COLO829 (cell line): ENCODE results near the gene SEL1L2.
A peak's percentile ranks its signal among the peaks of the same experiment; 100 is the strongest.

Experiments used
- DNase-seq: peaks from one replicate; pipeline ENCODE4 v3.0.0; 2012; ENCODE audit warnings: low spot score

SEL1L2 gene

DNA sequence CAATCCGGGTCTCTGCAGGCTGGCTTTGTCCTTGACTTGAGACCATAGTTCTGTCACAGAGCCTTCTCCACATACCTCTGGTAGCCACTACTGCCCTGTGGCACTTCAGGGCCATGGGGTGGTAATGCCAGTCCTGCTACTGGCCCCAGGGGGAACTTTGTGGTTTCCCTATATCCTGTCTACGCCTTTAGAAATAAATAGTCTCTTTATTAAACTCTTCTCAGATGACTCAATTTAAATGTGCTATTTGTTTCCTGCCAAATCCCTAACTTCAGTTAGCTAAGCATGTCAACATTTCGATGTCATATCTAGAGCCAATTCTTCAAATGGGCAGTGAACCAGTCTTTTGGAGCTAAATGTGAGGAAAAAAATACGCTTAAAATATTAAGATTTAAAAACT is 60.1 kb downstream of the SEL1L2 start:
- DNase-seq, result peak; percentile 96

DNA sequence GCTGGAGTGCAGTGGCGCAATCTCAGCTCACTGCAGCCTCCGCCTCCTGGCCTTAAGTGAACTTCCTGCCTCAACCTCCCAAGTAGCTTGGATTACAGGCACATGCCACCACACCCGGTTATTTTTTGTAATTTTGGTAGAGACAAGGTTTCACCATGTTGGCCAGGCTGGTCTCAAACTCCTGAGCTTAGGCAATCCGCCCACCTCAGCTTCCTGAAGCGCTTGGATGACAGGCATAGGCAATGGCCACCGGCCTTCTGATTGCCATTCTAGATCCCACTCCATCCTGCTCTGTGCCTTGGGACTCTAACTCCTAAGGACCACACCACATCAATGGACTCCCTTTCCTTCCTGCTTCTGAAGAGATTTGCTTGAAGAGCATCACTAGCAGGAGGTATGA is 60.6 kb downstream of the SEL1L2 start:
- no peak for DNase-seq

DNA sequence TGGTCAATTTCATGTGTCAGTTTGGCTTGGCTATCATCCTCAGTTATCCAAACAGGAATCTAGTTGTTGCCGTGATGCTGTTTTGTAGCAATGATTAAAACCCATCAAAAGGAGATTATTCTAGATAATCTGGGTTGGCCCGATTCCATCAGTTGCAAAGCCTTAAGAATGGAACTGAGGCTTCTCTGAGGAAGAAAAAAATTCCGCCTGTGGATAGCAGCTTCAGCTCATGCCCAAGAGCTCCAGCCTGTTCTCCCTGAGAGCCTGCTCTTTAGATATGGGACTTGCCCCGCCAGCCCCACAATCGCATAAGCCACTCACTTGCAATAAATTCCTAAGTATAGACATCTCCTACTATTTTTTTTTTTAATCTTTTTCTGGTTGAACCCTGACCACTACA is 61.5 kb downstream of the SEL1L2 start:
- no peak for DNase-seq

DNA sequence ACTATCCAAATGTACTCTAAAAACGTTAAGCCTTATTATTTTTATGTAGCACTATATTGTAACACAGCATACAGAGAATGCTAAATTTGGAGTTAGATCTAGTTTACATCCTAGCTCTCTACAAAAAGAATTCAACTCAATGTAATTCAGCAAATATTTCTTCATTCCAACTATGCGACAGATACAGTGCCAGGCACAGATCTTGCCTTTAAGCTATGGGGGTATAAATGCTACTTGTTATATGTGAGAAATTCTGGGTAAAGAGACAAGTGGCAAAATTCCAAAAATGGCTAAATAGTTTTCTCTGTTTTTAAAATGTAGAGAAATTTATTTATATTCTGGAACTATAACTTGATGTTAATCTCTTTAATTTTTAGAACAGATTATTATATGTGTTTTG is 63.2 kb downstream of the SEL1L2 start:
- DNase-seq, result no peak

DNA sequence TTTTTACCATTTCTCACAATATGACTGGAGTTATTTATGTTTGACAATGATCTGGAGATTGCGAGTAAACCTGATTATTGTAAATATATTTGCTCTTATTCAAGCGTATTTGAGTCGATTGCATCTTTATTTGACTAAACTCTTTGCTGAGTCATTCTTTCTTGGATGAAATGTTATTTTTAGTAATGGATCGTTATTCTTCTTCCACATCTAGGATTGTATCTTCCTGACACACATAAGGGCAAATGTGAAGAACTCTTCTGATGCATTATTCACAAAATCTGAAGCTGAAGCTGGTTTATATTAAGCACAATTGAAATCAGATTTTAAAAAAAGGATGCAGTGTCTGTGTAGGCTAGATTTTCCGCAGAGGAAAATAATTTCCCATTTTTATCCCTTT is 68.2 kb downstream of the SEL1L2 start:
- DNase-seq, result no peak

DNA sequence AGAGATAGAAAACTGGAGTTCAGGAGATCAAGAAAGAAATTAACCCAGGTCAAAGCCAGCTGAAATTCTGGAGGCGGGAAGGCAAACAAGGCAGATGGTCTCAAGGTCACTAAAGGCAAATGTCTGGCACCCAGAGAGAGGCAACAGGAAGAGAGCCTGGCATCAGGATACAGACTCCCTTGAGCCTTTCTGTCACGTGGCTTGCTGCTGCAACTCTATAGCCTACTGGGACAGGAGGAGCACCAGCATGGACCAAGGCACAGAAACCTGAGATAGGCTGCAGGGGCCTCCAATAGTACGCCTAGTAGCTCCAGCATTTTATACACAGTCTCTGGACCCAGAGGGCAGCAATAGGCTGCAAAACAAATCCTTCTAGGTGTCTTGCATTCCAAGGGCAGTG is 75.1 kb downstream of the SEL1L2 start:
- no peak for DNase-seq

DNA sequence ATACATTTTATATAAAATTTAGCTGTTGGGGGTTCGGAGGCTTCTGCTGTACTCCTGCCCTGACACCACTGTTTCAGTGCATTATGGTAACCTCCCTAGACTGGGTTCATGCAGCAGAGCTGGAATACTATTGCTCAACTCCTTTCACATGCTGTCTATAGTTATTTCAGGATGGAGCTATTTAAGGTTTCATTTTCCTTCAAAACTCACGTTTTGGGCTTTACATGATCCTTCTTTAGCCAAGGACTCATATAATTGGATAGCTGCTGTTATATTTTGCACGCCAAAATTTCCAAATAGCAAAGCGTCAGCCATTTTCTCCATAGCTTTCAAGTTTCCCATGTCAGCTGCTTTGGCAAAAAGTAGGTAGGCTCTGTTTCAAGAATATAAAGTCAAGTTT is 76.8 kb downstream of the SEL1L2 start:
- no peak for DNase-seq

DNA sequence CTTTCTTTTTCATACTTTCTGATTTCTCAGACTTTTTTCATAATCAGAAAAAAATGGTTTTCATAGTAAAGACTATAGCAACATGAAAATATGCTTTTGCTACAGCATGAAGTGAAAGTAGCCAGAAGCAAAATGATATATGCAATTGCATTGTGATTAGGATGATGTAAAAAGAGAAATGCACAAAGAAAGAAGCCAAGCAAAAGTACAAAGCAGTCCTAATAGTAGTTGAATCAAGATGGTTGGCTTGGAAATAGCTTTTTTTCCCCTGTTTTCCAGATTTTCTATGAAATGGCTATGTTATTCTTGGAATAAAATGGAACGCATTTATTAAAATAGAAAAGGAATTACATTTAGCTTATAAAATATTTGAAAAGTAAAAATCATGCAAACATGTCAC is 77.3 kb downstream of the SEL1L2 start:
- no peak for DNase-seq

DNA sequence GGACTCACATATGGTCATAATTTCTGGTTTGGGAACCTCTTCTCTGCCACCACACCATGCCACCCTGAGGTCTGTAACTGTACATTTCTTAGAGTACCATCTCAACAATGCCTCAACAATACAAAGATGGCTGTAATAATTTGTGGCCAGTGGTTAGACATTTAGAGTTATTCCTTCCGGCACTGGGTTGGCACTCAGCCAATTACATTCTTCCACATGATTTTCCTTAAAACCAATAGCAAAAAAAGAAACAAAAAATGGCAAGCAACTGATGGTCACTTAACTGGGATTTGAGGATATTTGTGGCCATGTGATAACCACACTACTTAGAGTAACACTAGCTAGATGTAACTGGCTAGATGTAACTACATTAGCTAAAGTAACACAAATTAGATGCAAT is 79.9 kb downstream of the SEL1L2 start:
- no peak for DNase-seq

DNA sequence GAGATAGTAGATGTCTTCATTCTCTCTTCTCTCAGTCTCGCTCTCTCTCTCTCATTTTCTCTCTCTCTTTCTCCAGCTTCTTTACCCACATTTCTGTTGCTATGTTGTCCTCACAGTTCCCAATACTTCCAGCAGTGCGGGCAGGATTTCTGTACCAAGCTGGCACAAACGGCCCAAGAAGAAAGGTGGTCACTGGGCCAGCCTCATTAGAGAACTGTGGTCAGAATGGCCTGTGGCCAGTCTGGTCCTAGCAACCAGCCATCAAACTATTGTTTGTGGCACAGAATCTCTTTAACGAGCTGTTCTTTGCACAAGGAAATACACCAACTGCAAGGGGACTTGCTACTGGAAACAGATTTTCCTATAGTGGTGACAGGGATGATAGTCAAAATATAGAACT is 81.3 kb downstream of the SEL1L2 start:
- no peak for DNase-seq

DNA sequence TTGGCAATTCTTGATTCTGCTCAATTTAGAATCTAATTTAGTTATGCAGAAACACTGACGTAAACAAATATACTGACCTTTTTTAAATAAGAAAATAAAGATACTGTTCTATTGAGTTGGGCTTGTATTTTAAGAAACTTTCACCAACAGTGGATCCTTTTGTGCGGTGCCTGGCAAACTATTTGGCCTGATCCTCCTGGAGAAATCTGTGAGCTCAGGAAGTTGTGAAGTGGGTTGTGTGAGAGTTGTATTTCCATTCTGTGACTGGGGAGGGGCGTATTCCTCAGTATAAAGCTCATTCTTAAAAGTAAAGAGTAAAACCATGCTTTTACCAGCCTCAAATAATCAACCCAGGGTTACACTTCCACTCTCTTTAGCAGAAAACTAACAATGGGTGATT is 85.6 kb downstream of the SEL1L2 start:
- DNase-seq, result peak; percentile 76

DNA sequence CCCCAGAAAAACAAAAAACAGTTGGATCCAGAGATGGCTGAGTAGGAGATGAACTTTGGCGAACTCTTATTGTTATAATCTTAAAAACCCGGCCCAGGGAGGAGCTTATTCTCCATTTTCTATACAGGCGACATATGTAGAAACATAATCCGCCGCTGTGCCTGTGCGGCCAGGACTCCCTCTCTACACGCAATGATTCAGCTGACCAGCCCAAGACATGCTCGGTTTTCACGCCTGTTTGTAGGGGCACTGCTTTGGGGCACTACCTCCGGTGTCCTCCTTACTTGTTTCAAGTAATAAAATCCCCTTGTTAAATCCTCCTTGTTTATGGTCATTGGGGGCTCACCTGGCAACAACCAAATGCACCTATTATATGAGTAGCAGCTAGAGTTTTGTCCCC is 89.9 kb downstream of the SEL1L2 start:
- DNase-seq, result no peak

DNA sequence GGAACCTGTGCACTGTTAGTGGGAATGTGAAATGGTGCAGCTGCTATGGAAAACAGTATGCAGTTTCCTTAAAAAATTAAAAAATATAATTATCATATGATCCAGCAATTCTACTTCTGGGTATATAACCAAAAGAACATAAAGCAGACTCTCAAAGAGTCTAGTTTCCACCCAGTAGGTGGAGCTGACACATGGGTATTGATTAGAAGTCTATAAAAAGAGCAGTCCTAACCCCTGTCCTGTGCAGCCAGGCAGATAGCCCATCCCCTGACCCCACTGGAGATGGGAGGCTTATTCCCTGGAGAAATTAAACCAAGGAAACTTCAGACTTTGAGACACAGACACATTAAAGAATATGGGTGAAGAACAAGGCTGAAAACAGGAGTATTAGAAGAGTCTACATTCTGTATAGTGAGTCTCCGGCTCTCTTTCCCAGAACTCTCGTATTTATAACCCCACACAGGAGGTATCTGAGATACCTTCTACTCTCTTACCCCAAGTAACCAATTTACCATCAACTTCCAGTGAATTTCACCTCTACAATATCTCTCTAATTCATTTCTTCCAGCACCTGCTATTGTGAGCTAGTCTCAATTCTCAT is 92.3 kb downstream of the SEL1L2 start:
- peak; percentile 63 for DNase-seq

DNA sequence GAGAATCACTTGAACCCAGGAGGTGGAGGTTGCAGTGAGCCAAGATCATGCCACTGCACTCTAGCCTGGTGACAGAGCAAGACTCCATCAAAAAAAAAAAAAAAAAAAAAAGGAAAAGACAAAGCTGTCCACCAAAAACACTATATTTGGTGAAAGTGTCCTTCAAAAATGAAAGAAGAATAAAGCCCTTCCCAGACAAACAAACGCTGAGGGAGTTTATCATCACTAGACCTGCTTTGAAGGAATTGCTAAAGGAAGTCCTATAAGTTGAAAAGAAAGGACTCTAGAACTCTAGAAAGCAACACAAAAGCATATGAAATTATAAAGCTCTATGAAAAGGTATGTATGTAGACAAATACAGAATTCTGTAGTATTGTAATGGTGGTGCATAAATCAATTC is 98.8 kb downstream of the SEL1L2 start:
- DNase-seq, result no peak

DNA sequence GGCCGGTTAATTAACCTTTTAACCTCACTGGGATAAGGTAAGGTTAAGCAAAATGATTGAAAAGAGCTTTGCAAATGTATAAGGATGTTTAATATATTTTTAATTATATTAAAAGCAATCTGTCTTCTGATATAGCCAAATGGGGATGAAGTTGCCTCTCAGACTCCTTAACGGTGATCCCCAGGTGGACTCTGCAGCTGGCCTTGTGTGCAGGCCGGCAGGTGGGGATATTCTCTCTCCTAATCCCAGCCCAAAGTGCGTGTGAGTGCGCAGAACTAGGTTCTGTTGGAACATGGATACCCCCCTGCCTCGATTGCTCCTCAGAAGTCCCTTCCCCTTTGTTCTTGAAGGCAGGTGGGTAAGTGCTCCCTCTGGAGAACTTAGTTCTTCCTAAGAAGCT is 105.6 kb downstream of the SEL1L2 start:
- DNase-seq, result no peak

DNA sequence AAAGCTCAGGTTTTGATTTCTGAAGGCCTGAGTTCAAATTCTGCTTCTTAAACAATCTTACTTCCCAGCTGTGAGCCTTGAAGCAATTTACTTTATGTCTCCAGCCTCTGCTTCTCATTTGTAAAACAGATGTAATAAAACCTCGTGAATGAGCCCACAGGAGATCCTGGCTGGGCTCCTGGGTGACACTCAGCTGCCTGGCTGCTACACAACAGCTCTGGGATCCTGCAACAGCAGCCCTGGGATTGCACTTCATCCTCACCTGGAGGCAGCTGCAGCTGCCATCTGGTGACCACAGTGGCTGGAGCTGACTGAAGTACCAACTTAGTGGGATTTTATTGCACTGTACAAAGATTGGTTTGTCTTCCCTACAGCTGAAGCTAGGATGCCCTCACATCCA is 107.0 kb downstream of the SEL1L2 start:
- no peak for DNase-seq

DNA sequence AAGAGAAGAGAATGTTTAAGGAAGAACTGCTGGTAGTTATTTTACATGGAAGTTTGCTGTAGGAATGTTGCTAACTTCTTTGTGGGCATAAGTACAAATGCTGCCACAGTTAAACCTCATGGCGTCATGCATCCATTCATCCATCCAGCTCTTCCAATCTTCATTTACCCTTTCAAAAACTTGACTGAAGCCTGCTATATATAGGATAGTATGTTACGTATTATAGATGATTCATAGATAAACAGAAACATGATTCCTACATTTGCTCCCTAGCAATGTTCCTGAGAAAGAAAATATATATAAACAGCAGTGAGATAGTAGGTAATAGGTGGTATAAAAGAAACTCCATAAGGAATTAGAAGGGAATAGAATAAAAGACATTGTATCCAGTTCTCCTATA is 111.8 kb downstream of the SEL1L2 start:
- no peak for DNase-seq

DNA sequence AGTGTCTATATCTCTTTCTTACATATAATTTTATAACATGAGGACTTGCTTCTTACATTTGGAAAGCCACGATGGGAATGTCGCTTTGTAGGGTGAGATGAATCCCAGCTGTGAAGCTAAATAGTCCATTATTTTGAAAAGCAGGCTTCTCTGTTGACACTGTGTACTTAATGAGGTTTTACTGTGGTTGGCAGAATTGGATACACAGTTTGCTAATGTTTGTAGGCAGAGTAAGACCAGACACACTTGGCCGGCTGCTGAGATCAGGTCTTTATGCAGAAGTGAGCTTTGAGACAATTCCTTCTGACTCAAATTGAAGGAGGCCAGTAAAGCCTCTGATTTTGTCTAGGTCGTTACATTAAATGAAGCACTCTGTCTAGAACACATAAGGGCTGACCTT is 112.6 kb downstream of the SEL1L2 start:
- DNase-seq, result no peak

DNA sequence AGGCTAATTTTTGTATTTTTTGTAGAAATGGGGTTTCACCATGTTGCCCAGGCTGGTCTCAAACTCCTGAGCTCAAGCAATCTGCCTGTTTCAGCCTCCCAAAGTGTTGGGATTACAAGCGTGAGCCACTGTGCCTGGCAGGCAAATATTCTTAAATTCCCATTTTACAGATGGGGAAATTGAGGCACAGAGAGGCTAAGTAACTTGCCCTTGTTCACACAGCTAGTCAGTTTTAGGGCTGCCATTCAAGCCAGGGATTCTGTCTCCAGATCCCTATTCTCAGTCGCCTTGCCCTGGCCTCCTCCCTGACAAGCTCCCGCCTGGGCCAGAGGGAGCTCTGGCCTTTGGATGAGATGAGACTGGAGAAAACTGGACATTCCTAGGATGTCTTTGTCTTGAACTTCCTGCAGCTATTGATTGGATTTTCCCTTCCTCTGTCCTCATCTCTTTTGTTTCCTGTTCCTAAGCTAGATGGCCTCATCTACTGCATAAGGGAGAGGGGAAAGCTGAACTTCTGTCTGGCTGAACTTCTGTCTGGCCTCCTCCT is 115.1 kb downstream of the SEL1L2 start:
- DNase-seq, result no peak

DNA sequence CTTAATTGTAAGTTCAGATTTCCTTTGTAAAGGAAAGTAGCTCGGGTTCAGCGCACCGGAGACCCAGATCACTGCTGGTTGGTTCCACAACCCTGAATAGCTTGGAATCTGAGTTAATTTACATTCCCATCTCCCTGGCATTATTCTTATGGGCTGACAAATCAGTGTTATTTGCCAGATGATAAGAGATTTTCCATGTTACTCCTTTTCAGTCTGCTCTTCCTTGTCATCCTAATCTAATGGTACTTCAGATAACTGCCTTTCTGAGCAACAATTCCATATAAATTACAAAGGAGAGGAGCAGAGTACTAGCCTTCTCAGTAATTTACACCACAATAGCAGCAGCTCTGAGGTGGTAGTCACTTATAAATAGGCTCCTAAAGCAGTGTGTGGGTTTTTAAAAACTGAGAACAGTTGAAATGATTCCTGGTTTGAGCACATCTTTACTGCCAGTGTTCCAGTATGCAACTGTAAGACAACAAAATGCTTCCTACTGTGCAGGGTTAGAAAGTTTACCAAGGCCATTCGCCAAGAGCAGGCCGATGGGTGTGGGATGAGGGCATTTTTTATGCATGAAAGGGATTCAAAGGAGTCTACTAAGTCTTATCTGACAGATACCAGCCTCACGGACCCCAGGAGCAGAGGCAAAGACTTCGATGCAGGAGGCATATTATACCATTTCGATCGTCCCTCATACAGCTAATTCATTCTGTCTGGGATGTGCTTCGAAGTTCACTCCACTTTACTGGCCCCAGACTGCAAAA is 115.8 kb downstream of the SEL1L2 start:
- DNase-seq, result no peak

DNA sequence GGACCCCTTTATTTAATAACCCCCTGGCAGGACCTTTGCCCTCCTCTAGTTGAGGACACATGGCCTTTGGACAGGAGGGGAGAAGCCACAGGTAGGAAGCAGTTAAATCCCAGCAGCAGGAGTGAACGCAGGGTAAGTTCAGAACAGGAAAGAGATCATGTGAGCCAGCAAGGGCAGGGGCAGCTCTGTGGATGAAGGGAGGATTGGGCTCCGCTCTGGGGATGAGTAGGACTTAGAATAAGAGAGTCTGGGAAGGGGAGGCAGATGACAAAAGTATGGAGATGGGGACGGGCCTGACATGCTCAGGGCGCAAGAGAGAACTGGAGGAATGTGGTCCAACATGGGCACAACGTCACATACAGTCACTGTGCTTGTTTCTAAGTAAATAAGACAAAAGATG is 116.6 kb downstream of the SEL1L2 start:
- no peak for DNase-seq

DNA sequence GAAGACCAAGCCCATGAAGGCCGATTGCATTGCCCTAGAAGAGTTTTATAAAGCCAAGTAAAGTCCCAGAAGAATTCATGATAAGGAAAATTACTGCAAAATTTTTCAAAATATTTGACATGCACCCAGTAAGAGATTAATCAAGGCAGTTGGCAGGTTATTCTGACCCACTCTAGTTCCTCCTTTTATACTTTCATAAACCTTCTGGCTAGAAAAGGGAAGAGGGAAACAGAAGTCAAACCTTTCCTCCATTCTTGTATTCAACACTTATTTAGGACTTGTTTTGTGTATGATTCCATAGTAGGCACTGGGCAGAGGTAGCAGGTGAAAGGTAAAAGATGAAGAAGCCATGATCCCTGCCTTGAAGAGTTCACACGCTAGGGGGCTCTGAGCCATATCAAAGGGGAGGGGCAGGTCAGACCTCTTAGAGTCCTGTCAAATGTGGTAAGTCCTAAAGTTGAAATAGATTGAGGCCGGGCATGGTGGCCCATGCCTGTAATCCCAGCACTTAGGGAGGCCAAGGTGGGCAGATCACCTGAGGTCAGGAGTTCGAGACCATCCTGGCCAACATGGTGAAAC is 120.2 kb downstream of the SEL1L2 start:
- no peak for DNase-seq

DNA sequence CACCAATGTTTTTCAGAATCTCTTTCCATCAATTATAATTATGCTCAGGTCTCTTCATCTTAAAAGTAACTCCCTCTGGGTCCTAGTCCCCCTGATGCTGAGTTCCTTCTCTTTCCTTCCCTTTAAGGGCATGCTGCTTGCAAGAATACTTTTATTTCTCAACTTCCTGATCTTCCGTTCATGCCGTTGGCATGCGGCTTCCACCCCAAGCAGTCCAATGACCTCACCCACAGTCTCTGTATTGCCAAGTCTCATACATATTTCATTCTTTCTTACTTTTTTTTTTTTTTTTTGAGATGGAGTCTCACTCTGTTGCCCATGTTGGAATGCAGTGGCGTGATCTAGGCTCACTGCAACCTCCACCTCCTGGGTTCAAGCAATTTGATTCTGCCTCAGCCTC is 122.1 kb downstream of the SEL1L2 start:
- DNase-seq, result no peak
